Measurements from ENCODE around the gene IGHMBP2. TPM values are rescaled to one million over a fixed set of nuclear protein-coding genes. Genes with fewer than 3 reads are reported as not detected.
"Not testable (repeated sequence)": the region's sequence is repeated elsewhere in the genome, so short reads cannot be mapped to it uniquely, and the experiment has no call there.

Gene IGHMBP2
- total RNA-seq, 2 experiments from 2014 or later, result 17.5 to 37.9 TPM

- DNase-seq (ENCODE audit: low spot score), result no peak
- no peaks in the 10 kb centered on the region for H4K20me1 ChIP-seq (ENCODE audit: insufficient read depth, low read length)
- H2AFZ ChIP-seq (ENCODE audit: low read length), result no peak overlapping the region
- H3K36me3 ChIP-seq (ENCODE audit: insufficient read depth, low read length), result no peaks in the 10 kb centered on the region
- peaks cover 2% of the 10 kb centered on the region for H3K4me1 ChIP-seq (ENCODE audit: insufficient read depth, low read length, poor library complexity, severe bottlenecking)
- no peak overlapping the region for H3K27ac ChIP-seq (ENCODE audit: low read depth, low read length, poor library complexity, severe bottlenecking)
- intact Hi-C loops (cut with micrococcal nuclease; ENCODE audit: unreplicated experiment), result no loop called here
- H3K4me2 ChIP-seq (ENCODE audit: low read length), result no peak overlapping the region
- POLR2A ChIA-PET, result no interaction called here
- H3K9me3 ChIP-seq (ENCODE audit: low read length), result no peaks in the 10 kb centered on the region; the same call in 1 of the 2 replicates
- no TSS peak for BruUV-seq (replicated peaks)
- TF ChIP-seq EZH2phosphoT487 (IDR thresholded peaks at IDR 0.05; ENCODE audit: borderline replicate concordance, low read depth, low read length) (no peak), CTCF (conservative IDR thresholded peaks at IDR 0.05; ENCODE audit: low read length) (no peak)
- no peaks in the 10 kb centered on the region for H3K79me2 ChIP-seq (ENCODE audit: insufficient read depth, low read depth, low read length)
- H3K9me2 ChIP-seq (ENCODE audit: insufficient read depth, low read length), result no peaks in the 10 kb centered on the region
- no peak overlapping the region for H3K4me3 ChIP-seq (ENCODE audit: low read depth, low read length, poor library complexity, severe bottlenecking)
- CTCF ChIA-PET (ENCODE audit: unreplicated experiment), result no interaction called here
Observed at GRCh38 chr11:68970921-68971636, 67.4 kb downstream of the IGHMBP2 start.

GRCh38 chr11:68973219-68973618 lies 69.5 kb downstream of the IGHMBP2 start:
- Histone ChIP-seq H3K4me2 (ENCODE audit: low read length) (no peak overlapping the region), H3K27ac (ENCODE audit: low read depth, low read length, poor library complexity, severe bottlenecking) (no peak overlapping the region), H3K4me3 (ENCODE audit: low read depth, low read length, poor library complexity, severe bottlenecking) (no peak overlapping the region), H3K36me3 (ENCODE audit: insufficient read depth, low read length) (no peaks in the 10 kb centered on the region), H3K4me1 (ENCODE audit: insufficient read depth, low read length, poor library complexity, severe bottlenecking) (peaks cover 2% of the 10 kb centered on the region), H3K79me2 (ENCODE audit: insufficient read depth, low read depth, low read length) (no peaks in the 10 kb centered on the region), H3K9me3 (ENCODE audit: low read length) (no peaks in the 10 kb centered on the region; the same call in 1 of the 2 replicates), H3K9me2 (ENCODE audit: insufficient read depth, low read length) (no peaks in the 10 kb centered on the region), H2AFZ (ENCODE audit: low read length) (no peak overlapping the region), H4K20me1 (ENCODE audit: insufficient read depth, low read length) (no peaks in the 10 kb centered on the region)
- TF ChIP-seq EZH2phosphoT487 (IDR thresholded peaks at IDR 0.05; ENCODE audit: borderline replicate concordance, low read depth, low read length) (no peak), CTCF (conservative IDR thresholded peaks at IDR 0.05; ENCODE audit: low read length) (no peak)
- CTCF ChIA-PET (ENCODE audit: unreplicated experiment), result no interaction called here
- no peak for DNase-seq (ENCODE audit: low spot score)
- intact Hi-C loops (cut with micrococcal nuclease; ENCODE audit: unreplicated experiment), result no loop called here
- POLR2A ChIA-PET, result no interaction called here
- BruUV-seq (replicated peaks), result no TSS peak

- H2AFZ ChIP-seq (ENCODE audit: low read length); DNase-seq (ENCODE audit: low spot score); H3K27ac ChIP-seq (ENCODE audit: low read depth, low read length, poor library complexity, severe bottlenecking); H3K9me3 ChIP-seq (ENCODE audit: low read length); H3K36me3 ChIP-seq (ENCODE audit: insufficient read depth, low read length); H3K79me2 ChIP-seq (ENCODE audit: insufficient read depth, low read depth, low read length); CTCF ChIA-PET (ENCODE audit: unreplicated experiment); H4K20me1 ChIP-seq (ENCODE audit: insufficient read depth, low read length); intact Hi-C loops (cut with micrococcal nuclease; ENCODE audit: unreplicated experiment); BruUV-seq (replicated peaks); H3K4me2 ChIP-seq (ENCODE audit: low read length); POLR2A ChIA-PET; H3K4me1 ChIP-seq (ENCODE audit: insufficient read depth, low read length, poor library complexity, severe bottlenecking); H3K9me2 ChIP-seq (ENCODE audit: insufficient read depth, low read length); H3K4me3 ChIP-seq (ENCODE audit: low read depth, low read length, poor library complexity, severe bottlenecking): not testable (repeated sequence)
Observed at GRCh38 chr11:68973706-68974105, 70.0 kb downstream of the IGHMBP2 start.
